Measurements from ENCODE around the gene ENO4.

The ENO4 gene

DNA sequence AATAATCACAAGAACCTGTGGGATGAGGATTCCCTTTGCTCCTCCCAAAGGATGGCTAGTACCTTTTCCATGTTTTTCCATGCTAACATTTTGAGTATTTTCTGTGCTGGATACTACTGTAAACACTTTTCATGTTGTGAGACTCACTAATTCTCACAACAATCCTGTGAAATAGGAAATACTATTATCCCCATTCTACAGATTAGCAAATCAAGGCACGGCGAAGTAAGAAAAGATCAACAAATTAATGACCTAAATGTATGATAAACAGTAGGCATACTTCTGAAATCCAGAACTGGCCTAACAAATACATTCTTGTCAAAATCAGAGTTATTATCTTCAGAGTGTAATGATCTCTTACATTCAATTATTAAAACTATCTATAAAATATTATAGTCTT is 69.3 kb downstream of the ENO4 start:
- no peak for DNase-seq

DNA sequence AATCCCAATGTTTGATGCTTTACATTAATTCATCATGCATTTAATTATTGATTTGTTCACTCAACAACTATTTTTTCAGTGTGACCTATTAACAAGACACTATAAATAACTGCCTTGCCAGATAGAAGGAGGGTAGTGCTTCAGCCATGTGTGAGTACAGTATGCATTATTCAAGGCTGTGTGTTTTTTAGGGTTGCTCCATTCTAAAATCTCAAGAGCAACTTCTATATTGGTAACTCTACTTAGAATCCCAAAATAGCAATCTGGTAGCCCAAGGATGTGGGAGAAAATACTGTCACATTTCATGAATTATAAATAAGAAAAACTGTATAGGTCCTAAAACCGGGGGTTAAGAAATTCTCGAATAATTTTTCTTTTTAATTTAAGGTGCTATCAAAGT is 69.9 kb downstream of the ENO4 start:
- no peak for DNase-seq

DNA sequence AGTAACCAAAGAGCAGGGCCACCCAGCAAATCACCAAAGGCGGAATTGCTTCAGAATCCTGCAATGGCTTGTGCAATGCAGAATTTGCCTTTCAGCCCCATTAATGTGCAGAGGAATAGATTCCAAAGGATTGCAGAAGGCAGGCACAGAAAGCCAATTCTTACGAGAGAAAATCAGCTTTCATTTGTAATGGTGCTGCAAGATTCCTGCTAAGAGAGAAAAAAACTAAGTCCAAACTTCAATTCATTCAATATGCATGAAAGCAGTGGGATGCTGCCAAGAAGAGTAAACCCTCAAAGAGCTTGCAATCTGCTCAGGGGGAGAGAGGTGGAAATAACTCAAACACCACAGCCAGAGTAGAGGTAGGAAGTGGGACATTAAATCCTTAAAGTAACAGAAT is 70.4 kb downstream of the ENO4 start:
- no peak for DNase-seq

- no peak for DNase-seq
Measured at GRCh38 chr10:116925056-116925455, 75.8 kb downstream of the ENO4 start.

DNA sequence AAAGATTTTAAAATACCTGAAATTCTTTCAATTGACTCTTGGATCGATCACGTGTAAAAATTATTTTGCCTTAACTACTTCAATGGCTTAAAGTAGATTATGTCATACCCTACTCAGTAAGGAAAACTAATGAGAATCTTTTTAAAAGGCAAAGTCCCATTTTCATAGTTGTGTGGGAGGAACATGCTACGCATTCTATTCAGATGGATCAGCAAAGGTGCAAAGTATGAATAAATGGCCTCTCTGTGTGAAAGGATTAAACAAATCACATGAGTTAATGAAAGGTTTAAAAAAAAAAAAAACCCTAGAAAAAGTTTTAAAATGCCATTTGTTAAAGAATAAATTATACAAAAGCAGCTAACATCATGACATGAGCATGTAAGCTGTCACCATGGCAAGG is 77.1 kb downstream of the ENO4 start:
- no peak for DNase-seq

- no peak for DNase-seq
Measured at GRCh38 chr10:116931806-116932205, 82.5 kb downstream of the ENO4 start.

All from RPMI8226 (cell line).